GM10847 (cell line): ENCODE results near the gene TIMP4.

Experiments used
- POLR2A ChIP-seq: IDR thresholded peaks from 2 replicates; pipeline ENCODE4 v1.6.1; 2011; ENCODE audit not compliant: insufficient read length; ENCODE audit errors: extremely low read depth

TIMP4 gene

DNA sequence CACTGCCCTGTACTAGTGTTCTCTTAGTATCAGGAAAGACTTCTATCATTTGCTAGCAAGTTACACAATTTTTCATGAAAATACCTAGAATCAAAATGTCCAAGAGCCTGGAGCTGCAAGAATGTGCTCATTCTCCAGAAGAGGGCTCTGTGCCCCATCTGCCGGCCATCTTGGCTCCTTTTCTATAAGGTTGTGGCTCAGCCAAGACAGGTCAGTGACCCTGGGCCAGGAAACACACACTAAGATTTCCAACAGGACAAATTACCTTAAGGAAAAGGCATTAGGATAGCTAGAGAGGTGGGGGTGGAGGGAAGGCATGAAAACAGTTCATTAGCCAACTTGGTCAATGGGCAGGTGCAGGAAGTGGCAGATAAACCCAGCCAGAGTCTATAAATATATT, 20.7 kb downstream of the TIMP4 start:
- no peak for TF ChIP-seq POLR2A

DNA sequence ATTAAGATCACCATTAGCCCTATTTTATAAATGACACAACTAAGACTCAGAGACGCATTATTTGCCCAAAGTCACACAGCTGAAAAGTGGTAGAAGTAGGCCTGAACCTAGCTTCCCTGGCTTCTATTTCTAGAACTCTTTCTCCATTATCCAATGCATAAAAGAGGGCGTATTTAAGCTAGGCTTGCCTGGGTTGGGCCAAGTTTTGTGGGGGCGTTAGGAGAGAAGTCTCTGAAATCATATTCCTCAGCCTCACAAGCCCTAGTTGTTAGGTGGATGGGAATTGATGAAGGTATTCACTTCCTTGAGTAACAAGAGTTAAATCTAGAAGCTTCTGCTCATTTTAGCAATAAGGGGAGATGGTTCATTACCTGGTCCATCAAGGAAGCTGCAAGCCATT, 22.3 kb downstream of the TIMP4 start:
- TF ChIP-seq POLR2A = no peak

DNA sequence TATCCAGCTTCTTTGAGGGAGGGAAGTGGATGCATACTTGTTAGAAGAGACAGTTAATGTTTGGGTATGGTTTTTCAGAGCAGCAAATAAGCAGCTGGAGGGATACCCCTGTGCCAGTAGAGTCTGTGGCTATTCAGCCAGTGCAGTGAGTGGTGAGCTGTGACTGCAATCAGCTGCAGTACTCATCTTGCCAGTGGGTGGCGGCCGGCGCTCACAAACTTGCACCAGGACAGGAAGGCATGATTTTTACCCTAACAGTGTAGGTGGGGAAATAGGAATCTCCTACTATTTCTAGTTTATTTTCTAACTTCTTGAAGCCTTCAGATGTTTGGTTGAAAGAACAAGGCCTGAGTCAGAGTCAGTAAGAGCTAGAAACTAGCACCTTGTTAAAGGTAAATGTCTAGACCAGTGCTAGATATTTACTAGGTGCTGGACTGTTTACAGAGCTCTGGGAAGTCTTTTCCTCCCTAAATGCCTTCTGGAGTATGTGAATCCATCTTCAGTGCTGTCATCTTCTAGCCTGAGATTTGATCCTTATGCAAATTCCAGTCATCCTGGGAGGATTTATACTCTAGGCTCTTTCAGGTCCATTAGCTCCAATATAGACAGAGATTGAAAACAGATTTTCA, 23.6 kb downstream of the TIMP4 start:
- no peak for TF ChIP-seq POLR2A

DNA sequence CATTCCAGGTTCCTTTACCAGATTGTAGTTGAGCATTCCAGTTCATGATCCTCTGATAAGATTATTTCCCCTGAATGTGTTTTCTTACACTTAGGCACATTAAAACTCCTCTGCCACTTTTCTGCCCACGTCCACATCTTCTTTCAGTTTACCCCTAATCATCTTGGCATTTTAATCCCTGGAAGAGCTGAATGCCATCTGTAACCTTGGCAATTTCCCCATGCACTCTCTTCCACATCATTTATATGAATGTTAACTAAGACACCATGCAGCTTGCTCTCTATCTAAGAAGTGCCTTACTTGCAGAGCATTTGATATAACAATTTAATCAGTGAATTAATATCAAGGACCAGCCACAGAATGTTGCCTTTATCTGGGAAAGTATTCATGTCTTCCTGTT, 25.8 kb downstream of the TIMP4 start:
- no peak for TF ChIP-seq POLR2A

DNA sequence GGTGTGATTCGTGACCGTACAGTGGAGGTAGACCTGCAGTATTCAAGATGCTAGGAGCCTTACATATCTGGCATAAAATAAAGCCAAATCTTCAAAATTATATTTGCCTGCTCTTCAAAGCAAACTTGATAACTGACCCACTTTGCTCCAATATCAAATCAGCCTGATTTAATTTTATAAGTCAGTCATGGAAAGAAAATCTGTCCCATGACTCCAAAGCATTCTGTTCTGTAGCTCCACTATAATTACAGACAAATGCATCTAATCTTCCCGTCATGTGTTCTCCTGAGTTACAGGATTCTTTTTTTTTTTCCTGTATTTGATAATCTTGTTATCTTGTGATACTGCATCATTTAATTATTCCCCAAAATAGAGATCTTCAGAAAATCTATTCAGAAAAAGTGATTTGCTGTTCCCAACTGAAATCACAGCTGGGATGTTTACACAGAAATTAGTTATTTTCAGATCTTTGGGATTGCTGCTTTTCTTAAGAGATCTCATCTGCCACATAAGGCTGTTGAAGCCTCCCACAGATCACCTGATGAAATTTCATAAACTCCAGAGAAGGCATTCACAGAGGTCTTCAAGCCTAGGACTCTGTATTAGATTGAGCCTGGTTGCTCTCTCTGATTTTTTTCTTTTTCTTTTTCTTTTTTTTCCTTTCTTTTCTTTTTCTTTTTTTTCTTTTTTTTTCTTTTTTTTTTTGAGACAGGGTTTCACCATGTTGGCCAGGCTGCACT, 27.2 kb downstream of the TIMP4 start:
- TF ChIP-seq POLR2A = no peak

DNA sequence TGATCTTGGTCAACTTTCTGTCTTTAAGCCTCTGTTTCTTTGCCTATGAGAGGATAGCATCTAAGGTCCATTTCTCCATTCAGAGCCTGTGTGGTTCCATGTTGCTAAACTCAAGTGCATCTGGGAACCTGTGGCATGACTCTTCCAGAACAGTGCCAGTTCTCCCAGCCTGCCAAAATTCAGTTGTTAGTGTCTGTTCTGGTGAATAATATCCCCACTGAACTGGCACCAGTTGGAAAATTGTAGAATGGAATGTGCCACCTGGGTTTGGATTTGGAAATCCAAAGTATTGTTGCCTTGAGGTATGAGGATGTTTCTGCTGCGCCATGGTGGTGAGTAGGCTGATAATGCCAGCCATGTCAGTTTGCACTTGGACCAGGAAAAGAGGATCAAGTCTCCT, 31.3 kb downstream of the TIMP4 start:
- TF ChIP-seq POLR2A = no peak

DNA sequence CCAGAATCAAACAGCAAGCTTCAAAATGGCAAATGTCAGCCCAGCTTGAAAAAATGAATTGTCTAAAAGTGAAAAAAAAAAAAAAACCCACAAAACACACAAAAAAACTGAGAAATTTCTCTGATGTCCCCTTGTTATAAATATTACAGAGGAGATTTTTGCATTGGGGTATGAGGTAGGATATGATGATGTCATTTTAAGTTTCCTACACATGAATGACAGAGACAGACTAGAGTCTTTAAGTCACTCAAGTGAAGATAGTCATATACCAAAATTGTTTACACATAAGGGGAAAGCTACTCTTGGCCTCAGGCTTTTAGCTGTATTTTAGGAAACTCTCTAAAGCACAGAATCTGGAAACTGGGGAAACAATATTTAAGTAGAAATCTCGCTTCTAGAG, 32.9 kb downstream of the TIMP4 start:
- no peak for TF ChIP-seq POLR2A

DNA sequence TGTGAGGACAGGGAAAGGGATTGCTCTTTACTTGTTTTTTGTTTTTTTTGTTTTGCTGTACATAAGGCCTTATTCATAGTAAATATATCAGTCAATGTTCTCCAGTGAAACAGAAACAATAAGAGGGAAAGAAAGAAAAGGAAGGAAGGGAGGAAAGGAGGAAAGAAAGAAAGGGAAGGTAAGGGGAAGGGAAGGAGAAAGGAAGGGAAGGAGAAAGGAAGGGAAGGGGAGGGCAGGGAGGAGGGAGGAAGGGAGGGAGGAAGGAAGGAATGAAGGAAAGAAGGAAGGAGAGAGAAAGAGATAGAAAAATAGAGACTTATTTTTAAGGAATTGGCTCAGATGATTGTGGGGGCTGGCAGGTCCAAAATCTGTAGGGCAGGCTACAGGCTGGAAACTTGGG, 37.2 kb downstream of the TIMP4 start:
- TF ChIP-seq POLR2A = no peak

DNA sequence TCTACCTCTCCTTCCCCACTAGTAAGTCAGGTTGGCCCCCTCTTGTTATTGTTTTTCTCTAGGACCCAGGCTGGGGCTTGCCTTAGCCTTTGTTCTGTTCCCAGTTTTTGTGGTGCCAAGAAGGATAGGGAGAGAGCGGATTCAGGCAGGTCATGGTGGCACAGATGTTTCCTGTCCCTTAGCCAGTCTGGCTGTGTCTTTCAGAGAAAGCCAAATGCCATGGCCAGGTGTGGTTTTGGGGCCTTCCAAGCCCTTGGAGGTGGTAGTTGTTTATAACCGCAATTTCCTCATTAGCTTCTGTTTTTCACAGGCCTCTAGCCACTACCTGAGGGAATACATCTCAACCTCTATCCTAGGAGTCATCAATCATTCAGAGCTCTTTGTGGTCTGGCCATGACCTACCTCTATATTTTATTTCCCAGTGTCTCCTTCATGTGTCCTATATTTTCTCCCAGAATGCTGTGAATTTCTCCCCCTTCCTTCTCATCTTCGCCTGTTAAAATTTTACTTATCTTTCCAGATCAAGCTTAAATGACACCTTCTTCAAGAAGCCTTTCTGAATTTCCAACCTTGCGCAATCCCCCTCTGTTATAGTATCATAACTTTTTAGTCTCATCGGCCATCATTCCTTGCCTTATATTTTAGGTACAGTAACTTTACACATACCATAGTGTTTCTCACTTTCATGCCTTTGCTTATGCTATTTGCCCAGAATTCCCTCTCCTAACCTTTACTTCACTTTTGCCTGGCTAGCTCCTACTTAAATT, 38.2 kb downstream of the TIMP4 start:
- no peak for TF ChIP-seq POLR2A

DNA sequence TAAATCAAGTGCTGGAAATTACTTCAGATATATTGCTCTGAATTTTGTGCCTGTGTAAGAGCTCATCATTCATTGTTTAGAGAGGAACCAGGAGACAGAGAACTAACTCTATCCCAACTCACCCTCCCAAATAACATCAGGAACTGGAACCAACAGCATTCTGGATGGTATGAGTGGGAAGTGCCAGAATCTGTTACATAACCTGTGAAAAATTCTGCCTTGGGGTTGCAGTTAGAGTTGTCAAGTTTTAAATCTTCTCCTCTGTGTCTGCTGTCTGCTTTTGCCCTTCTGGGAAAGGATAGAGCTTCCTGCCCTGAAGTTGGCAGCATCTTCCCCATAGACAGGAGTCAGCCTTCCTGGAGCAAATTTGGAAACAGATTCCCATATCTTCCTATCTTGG, 41.2 kb downstream of the TIMP4 start:
- TF ChIP-seq POLR2A = no peak

DNA sequence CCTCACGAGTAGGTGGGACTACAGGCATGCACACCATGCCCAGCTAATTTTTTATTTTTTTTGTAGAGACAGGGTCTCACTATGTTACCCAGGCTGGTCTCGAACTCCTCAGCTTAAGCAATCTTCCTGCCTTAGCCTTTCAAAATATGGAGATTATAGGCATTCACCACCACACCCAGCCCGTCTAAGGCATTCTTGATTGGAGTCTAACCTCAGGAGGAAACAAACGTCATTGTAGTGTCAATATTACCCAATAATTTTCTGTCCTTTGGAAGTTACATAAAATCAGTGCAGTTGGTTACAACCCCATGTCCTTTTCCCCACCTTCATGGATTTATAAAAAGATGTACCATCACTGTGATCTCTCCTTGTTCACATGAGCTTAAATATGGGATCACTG, 41.8 kb downstream of the TIMP4 start:
- no peak for TF ChIP-seq POLR2A

DNA sequence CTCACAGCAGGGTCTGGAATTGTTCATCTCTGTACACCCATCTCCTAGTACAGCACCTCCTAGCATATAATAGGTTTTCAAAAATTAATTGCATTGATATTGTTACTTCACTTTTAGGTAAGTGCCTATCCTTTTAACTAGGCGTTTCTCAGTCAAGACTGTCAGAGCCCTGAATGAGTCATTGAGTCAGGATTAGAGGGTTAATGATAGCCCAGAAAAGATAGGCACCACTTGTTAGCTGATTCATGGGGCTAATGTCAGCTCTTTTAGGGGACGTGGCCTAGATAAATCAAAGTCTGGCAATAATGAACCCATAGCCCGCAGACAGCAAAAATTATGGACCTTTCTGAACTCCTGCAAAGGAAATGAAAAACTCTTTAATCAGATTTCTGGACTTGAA, 42.9 kb downstream of the TIMP4 start:
- no peak for TF ChIP-seq POLR2A

DNA sequence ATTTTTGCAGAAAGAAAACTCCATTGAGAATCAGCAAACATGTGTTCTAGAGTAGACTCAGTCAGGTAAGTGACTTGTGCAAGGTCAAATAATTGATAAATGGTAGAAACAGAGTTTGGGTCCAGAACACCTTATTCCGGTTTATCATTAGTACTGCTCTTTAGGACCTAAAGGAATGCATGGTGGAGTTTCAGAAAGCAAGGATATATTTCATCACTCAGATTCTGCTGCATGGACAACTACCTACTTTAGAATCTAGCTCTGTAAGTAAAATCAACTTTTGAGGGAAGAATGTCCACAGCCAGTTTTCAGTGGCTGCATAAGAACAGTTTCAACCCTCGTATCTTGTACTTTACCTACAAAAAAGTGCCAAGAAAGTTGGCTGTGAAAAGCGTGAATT, 43.6 kb downstream of the TIMP4 start:
- TF ChIP-seq POLR2A = no peak

DNA sequence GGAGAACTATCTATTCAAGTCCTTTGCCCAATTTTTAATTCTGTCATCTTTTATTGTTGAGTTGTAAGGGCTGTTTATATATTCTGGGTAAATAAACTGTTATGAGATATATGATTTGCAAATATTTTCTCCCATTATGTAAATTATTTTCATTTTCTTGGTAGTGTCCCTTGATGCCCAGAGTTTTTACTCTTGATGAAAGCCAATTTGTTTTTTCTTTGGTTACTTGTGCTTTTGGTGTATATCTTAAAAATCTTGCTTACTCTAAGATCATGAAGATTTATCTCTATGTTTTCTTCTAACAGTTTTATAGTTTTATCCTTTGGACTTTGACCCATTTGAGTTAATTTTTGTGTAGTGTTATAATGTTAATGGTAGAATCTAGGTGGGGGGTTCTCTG, 44.5 kb downstream of the TIMP4 start:
- no peak for TF ChIP-seq POLR2A

DNA sequence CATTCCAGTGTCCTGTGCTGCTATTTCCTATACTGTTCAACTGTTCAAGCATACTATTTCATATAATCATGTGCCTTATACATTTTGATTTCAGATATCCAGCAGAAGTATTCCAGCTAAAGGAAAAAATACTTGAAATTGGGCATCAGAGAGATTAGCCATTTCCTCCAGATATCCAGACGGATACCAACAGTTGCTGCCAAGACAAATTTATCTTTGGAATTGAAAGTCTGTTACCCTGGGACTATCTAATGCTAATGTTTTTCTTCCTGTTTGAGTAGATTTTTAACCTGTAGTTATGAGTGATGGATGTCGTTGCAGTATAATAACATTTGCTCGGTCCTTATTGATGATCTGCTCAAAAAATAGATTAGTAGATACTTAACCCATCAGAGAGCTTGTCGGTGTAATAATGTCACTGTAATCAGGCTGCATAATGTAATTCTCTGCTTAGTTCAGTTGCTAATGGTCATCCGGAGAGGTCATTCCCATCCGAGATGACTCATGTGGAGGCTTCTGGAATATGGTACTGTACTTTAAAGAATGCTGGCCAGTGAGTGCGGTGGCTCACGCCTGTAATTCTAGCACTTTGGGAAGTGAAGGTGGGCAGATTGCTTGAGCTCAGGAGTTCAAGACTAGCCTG, 51.5 kb downstream of the TIMP4 start:
- no peak for TF ChIP-seq POLR2A
